Tongue (tissue), 2 donors: ENCODE measurements around the gene KMT2B. TPM values are rescaled to one million over a fixed set of nuclear protein-coding genes. Genes with fewer than 3 reads are reported as not detected.

Experiments used
- DNase-seq: peaks from one replicate; pipeline ENCODE4 v3.0.0-alpha.2; 2015
- total RNA-seq: library from RNA; depleted of rRNA; stranded (reverse); fragments of >200 nt; gene quantifications from one replicate; pipeline ENCODE4 v1.2.3, GENCODE V29; 2014

Gene KMT2B
- total RNA-seq, 1 donor from 2014 or later: 13.1 TPM

GRCh38 chr19:35777961-35778360 lies 60.2 kb downstream of the KMT2B start:
- DNase-seq: no peak

GRCh38 chr19:35779033-35779432 lies 61.2 kb downstream of the KMT2B start:
- no peak for DNase-seq

- DNase-seq: no peak
Measured at GRCh38 chr19:35780058-35780457, 62.3 kb downstream of the KMT2B start.

GRCh38 chr19:35780717-35781116 lies 62.9 kb downstream of the KMT2B start:
- DNase-seq: no peak

- DNase-seq: no peak
Measured at GRCh38 chr19:35781650-35782049, 63.8 kb downstream of the KMT2B start.

GRCh38 chr19:35782589-35782988 lies 64.8 kb downstream of the KMT2B start:
- no peak for DNase-seq

GRCh38 chr19:35783469-35784434 lies 65.9 kb downstream of the KMT2B start:
- DNase-seq: no peak

GRCh38 chr19:35784503-35785338 lies 66.9 kb downstream of the KMT2B start:
- no peak for DNase-seq

- no peak for DNase-seq
Measured at GRCh38 chr19:35785339-35785627, 67.5 kb downstream of the KMT2B start.

GRCh38 chr19:35786299-35787160 lies 68.7 kb downstream of the KMT2B start:
- DNase-seq: no peak

GRCh38 chr19:35787227-35787799 lies 69.5 kb downstream of the KMT2B start:
- no peak for DNase-seq

Other genes with a start within 250 kb of the KMT2B start
- gene KRTDAP, start 227.5 kb upstream of the KMT2B start, total RNA-seq: 9.6 TPM
- 25.7 TPM for gene DMKN, start 204.4 kb upstream of the KMT2B start, total RNA-seq
- gene SBSN, start 189.7 kb upstream of the KMT2B start, total RNA-seq: 15.6 TPM
- not detected for gene GAPDHS, start 184.5 kb upstream of the KMT2B start, total RNA-seq
- 30.6 TPM for gene TMEM147, start 172.4 kb upstream of the KMT2B start, total RNA-seq
- gene ATP4A, start 154.3 kb upstream of the KMT2B start, total RNA-seq: not detected
- gene PMIS2, start 131.8 kb upstream of the KMT2B start, total RNA-seq: not detected
- 10.8 TPM for gene HAUS5, start 105.3 kb upstream of the KMT2B start, total RNA-seq
- 39.9 TPM for gene RBM42, start 89.0 kb upstream of the KMT2B start, total RNA-seq
- not detected for gene ETV2, start 76.3 kb upstream of the KMT2B start, total RNA-seq
- 440 TPM for gene COX6B1, start 69.7 kb upstream of the KMT2B start, total RNA-seq
- gene UPK1A, start 51.5 kb upstream of the KMT2B start, total RNA-seq: not detected
- not detected for gene ZBTB32, start 13.4 kb upstream of the KMT2B start, total RNA-seq
- gene IGFLR1, start 24.4 kb downstream of the KMT2B start, total RNA-seq: 2.3 TPM
- gene U2AF1L4, start 27.4 kb downstream of the KMT2B start, total RNA-seq: 11.3 TPM
- 4.2 TPM for gene PSENEN, start 27.6 kb downstream of the KMT2B start, total RNA-seq
- 6.7 TPM for gene LIN37, start 30.6 kb downstream of the KMT2B start, total RNA-seq
- gene HSPB6, start 39.0 kb downstream of the KMT2B start, total RNA-seq: 152 TPM
- gene PROSER3, start 40.2 kb downstream of the KMT2B start, total RNA-seq: 4.4 TPM
- gene ARHGAP33, start 57.6 kb downstream of the KMT2B start, total RNA-seq: 26.3 TPM
- not detected for gene PRODH2, start 94.8 kb downstream of the KMT2B start, total RNA-seq
- not detected for gene NPHS1, start 134.5 kb downstream of the KMT2B start, total RNA-seq
- 0.51 TPM for gene KIRREL2, start 138.9 kb downstream of the KMT2B start, total RNA-seq
- gene APLP1, start 150.6 kb downstream of the KMT2B start, total RNA-seq: 6.3 TPM
- gene NFKBID, start 182.5 kb downstream of the KMT2B start, total RNA-seq: 2.5 TPM
- gene HCST, start 184.5 kb downstream of the KMT2B start, total RNA-seq: not detected
- gene TYROBP, start 190.3 kb downstream of the KMT2B start, total RNA-seq: 3.6 TPM
- 3.0 TPM for gene LRFN3, start 218.4 kb downstream of the KMT2B start, total RNA-seq